GM18519 (cell line): ENCODE results near the gene DRD3.

ENCODE experiments used
- ATAC-seq: cut with Tn5 transposase; IDR thresholded peaks from one replicate; pipeline ENCODE4 v1.9.1; 2021; ENCODE audit warnings: mild to moderate bottlenecking, moderate library complexity; ENCODE audit not compliant: unreplicated experiment, low FRiP score

DRD3 gene

DNA sequence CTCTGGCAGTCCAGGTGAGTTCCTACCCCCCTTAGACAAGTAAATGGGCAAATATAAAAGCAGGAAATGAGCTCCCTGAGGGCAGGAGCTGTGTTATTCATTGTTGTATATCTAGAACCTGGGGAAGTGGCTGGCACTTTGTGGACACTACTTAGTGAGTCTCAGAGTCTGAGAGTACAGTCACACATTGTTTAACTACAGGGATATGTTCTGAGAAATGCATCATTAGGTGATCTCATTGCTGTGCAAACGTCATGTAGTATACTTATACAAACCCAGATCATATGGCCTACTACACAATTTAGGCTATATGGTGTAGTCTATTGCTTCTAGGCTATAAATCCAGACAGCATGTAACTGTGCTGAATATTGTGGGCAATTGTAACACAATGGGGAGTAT, 52.4 kb downstream of the DRD3 start:
- ATAC-seq: no peak

- no peak for ATAC-seq
These were observed 56.7 kb downstream of the DRD3 start for GRCh38 chr3:114122027-114122709.

DNA sequence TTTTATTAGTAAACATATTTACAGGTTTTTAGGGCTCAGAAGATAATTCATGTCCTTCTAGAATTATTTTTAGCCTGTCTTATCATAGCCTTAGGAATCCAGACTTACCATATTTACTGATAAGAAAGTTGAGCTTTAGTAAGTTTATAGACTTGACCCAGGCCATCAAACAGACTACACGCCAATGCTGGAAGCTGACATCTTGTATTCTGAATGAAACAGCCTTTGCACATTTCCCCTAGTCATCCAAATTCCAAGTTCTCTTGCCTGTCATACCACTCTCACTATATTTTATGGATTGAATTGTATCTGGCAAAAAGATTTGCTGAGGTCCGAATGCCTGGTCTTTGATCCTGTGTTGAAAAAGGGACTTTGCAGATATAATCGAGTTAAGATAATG, 58.6 kb downstream of the DRD3 start:
- ATAC-seq: no peak

DNA sequence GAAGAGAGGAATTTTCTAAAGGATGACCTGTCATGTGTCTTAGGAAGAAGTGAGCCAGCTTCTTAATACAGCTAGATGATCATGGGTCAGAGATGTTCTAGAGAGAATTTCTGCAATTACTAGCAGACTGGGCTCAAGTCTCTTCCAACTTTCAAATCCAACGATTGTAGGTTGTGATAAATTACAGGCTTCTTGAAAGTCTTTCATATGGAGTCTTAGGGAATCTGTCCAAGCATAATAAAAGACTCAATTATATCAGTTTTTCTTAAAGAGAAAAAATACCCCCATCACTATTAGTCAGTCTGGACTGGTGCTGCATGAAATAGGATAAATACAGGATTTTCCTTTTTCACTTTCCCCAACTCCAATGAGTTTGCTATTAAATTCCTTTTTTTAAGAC, 59.1 kb downstream of the DRD3 start:
- no peak for ATAC-seq

DNA sequence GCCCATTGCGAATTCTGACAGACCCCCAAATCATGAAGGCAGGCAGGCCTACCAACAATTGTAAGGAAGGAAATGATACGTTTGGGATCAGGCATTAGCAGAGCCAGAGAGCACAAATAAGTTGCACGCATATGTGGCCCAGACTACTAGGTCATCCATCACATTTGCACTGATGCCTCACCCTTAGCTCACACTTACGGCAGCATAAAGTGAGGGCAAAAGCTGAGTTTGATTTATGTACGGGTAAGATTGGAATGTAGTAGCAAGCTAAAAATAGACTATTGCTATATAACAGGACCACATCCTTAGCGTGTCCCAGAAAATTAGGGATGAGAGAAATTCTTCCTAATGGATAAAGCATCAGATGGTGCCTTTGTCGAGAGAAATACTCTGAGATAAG, 63.7 kb downstream of the DRD3 start:
- ATAC-seq: no peak

DNA sequence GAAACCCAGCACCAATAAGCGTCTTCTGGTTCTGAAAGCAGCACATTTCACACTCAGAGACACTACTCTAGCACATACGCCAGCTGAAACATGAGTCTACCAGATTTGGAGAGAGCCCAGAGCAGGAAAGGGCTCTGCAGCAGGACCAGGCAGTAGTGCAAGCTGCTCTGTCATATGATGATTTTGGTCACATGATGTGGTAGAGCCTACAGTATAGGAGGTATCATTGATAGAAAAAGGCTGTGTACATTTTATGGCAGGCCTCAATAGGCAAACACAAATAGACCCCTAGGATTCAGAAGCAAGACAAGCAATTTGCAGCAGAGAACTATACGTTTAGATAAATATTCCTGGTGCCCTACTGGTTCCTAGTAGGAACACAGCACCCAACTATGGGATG, 64.1 kb downstream of the DRD3 start:
- no peak for ATAC-seq

- ATAC-seq: no peak
These were observed 66.2 kb downstream of the DRD3 start for GRCh38 chr3:114112696-114113095.

GRCh38 chr3:114111060-114111770, 67.6 kb downstream of the DRD3 start:
- ATAC-seq: no peak

DNA sequence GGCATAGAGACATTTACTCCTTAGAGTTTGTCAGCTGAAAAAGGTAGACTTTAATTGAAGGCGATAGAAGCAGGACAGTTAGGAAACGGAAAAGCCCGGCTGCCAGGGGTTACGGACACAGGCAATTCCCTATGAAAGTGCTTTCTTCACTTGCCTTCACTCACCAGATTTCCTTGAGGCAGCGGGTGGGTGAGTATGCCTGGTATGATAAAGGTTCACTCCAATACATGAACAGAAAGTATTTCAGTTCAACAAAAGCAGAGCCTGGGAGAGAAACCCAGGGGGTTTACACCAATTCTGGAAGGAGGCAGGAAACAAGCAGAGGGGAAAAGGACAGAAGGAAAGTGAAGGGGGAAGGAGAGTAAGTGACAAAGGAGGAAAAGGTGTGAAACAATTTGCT, 68.4 kb downstream of the DRD3 start:
- no peak for ATAC-seq

DNA sequence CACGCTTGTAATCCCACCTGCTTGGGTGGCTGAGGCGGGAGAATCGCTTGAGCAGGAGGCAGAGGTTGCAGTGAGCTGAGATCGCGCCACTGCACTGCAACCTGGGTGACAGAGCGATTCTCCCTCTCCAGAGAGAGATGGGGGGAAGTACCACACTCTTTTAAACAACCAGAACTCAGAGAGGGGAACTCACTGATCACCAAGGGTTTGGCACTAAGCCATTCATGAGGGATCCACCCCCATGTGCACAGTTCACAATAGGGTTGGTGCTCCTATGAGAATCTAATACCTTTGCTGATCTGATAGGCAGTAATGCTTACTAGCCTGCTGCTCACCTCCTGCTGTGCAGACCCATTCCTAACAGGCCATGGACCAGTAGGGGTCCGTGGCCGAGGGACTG, 70.7 kb downstream of the DRD3 start:
- no peak for ATAC-seq

DNA sequence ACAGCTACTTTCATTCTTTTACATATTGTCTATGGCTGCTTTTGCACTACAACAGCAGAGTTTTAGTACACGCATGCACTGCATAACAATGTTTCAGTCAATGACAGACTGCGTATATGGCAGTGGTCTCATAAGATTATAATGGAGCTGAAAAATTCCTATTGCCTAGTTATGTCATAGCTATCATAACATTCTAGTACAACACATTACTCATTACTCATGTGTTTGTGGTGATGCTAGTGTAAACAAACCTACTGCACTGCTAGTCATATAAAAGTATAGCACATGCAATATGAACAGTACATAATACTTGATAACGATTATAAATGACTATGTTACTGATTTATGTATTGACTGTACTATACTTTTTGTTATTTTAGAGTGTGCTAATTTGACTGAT, 74.4 kb downstream of the DRD3 start:
- ATAC-seq: no peak

DNA sequence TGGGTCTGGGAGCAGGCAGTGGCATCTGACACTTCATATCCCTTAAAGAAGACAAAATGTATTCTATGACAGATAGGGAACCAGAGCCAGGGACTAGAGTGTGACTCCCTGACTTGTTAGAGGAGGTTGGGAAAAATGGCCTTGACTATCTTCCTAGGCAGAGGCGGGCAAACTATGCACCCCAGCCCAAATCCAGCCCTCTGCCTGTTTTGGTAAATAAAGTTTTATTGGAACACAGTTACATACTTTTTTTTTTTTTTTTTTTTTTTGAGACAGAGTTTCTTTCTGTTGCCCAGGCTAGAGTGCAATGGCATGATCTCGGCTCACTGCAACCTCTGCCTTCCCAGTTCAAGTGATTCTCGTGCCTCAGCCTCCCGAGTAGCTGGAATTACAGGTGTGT, 75.0 kb downstream of the DRD3 start:
- no peak for ATAC-seq

- ATAC-seq: no peak
These were observed 75.7 kb downstream of the DRD3 start for GRCh38 chr3:114103181-114103580.

- no peak for ATAC-seq
These were observed 77.8 kb downstream of the DRD3 start for GRCh38 chr3:114101101-114101500.

GRCh38 chr3:114095796-114096195, 83.1 kb downstream of the DRD3 start:
- ATAC-seq: no peak

GRCh38 chr3:114093596-114093995, 85.3 kb downstream of the DRD3 start:
- no peak for ATAC-seq

GRCh38 chr3:114093016-114093380, 85.9 kb downstream of the DRD3 start:
- no peak for ATAC-seq

DNA sequence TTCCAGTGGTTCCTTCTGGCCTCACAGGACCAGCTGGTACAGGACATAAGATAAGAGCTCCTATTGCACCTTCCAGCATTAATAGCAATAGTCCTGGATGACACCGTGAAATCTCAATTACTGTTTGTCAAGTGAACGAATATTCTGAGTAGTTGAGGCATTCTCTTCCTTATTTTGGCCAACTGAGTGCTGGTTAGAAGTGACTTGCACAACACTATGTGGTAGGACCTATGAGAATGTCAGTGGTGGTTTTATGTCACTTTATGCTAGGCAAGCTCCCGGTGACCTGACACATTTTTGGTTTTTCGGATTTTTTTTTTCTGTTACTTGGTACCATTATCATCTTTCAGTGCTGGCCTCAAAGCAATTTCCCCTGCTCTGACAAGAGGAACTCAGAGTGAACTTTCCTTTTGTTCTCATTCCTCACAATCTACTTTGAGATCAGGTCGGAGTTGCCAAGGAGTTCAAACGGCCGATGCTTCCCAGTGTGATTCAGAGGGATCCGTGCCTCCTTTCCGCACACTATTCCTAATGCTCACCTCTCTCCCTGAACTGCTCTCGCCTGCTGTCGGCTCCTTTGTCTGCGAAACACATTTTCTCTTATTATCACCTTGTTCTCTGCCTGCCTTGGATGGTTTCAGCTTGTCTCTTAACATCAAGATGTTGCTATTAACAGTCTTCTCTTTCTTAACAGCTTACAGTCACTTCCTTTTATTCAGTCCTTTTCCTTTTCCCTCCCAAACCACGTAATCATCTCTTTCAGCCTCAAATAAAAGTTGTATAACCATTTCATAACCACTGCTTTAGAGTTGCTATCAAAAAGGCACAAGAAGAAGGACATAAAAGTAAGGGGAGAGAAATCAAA, 86.5 kb downstream of the DRD3 start:
- ATAC-seq: no peak

DNA sequence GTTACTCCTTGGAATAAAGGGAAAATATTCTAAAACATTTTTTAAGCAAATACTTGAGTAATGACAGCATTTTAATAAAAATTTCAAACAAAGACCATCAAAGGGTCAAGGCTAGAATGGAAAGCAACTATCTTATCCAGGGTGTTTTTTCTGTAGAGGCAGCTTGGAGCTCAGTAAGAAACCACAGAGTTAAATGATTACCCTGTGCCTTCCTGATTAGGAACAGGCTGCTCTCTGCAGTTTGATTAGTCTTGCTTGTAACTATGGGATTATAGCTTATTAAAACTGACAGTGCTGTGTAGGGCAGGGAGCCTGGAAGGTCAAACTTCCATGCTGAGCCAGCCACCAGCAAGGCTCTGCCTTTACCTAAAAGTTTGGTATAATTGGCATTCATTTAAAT, 89.2 kb downstream of the DRD3 start:
- no peak for ATAC-seq

DNA sequence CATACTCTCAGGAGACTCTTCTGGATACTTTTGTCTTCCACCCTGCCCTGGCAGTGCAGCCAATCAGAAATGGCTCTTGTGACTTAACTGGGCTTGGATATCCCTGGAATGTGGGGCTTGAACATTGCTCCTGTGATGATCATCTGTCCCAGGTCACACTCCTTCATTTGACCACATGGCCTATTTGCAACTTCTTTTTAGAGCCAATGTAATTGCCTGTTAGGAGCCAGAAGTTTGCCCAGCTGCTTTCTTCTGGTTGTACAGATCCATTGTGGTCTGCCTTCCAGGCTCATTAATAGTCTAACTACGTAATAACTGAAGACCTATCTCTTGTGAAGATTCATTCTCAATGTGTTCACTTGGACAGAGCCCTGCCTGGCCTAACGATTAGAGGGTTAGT, 92.5 kb downstream of the DRD3 start:
- no peak for ATAC-seq

DNA sequence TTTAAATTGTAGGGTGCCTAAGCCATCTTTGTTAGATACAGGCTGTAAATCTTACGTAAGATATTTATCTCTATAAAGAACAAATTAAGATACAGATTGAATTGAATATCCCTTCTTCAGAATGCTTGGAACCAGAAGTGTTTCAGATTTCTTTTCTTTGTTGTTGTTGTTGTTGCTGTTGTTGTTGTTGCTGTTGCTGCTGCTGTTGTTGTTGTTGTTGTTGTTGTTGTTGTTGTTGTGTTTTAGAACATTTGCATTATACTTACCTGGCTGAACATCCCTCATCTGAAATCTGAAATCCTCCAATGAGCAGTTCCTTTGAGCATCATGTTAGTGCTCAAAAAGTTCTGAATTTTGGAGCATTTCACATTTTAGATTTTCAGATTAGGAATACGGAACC, 95.7 kb downstream of the DRD3 start:
- ATAC-seq: no peak

DNA sequence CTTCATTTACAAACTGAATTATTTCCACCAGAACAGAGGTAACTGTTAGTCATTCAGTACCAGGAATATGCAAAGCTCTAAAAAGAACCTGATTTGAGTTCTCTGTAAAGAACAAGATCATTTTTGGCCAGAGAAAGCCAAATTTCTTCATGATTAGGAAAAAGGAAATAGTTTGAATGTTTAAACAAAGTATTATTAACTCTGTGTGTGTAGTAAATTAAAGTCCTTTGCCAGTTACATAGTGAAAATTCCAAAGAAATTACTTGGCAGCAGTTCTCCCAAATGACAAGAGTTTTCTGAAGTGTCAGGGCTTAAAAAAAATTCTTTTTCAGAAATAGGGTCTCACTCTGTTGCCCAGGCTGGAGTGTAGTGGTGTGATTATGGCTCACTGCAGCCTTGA, 97.8 kb downstream of the DRD3 start:
- no peak for ATAC-seq
